Uterus (tissue), 4 donors: ENCODE results near the gene DRC3. TPM values are rescaled to one million over a fixed set of nuclear protein-coding genes. Genes with fewer than 3 reads are reported as not detected.

ENCODE experiments used
- DNase-seq, 2 donors: peaks; one replicate each; pipeline ENCODE4 v3.0.0-alpha.2; 2019 to 2020
- H3K27ac ChIP-seq, 2 donors: fragments of 200-600 bp; sonication (generic); 1 replicate in 1 of 2; 2 replicates in 1 of 2; pipeline ENCODE4 v1.5.1; 2016 to 2018
- H3K27me3 ChIP-seq, 2 donors: fragments of 200-600 bp; sonication (generic); one replicate each; pipeline ENCODE4 v1.5.1; 2018 to 2019; ENCODE audit warnings: control low read depth in 1 of 2
- H3K36me3 ChIP-seq, 2 donors: fragments of 200-600 bp; sonication (generic); one replicate each; pipeline ENCODE4 v1.5.1; 2019; ENCODE audit warnings: control low read depth in 1 of 2
- H3K4me1 ChIP-seq, 2 donors: fragments of 200-600 bp; sonication (generic); one replicate each; pipeline ENCODE4 v1.5.1; 2018 to 2019; ENCODE audit warnings: control low read depth in 1 of 2
- H3K4me3 ChIP-seq, 2 donors: fragments of 200-600 bp; sonication (generic); 1 replicate in 1 of 2; 2 replicates in 1 of 2; pipeline ENCODE4 v1.5.1; 2018 to 2019; ENCODE audit warnings: mild to moderate bottlenecking in 1 of 2
- H3K9me3 ChIP-seq, 2 donors: fragments of 200-600 bp; sonication (generic); one replicate each; pipeline ENCODE4 v1.5.1; 2019; ENCODE audit warnings: control low read depth in 1 of 2
- POLR2A ChIP-seq, 2 donors: fragments of 450-650 bp; IDR thresholded peaks; one replicate each; pipeline ENCODE4 v1.6.1; 2016; ENCODE audit warnings: antibody characterized with exemption in 2 of 2, mild to moderate bottlenecking in 1 of 2, moderate library complexity in 1 of 2
- intact Hi-C: fragments of 100-400 bp; cut with DNase I; formaldehyde crosslinking; loops from one replicate; pipeline ENCODE4 v1.15.1; 2023; ENCODE audit warnings: low total_unique reads
- total RNA-seq, 4 donors: library from RNA; depleted of rRNA in 3 of 4; stranded (reverse); fragments of >200 nt in 3 of 4; gene quantifications; one replicate each; pipeline versions ENCODE4 v1.1.0 to v1.2.4, GENCODE V29; 2014 to 2023
- TF ChIP-seq, protein P1 (sequence below), 4 experiments: fragments of 200-600 bp in 2 of 4; fragments of 450-650 bp in 2 of 4; sonication (generic) in 2 of 4; IDR thresholded peaks; one replicate each; pipeline ENCODE4 v1.5.1; 2016 to 2019; ENCODE audit warnings: antibody characterized with exemption in 4 of 4, mild to moderate bottlenecking in 2 of 4, moderate library complexity in 1 of 4
- donor health status: DM: yes; HTN: yes; CAD: no.

Gene DRC3
- total RNA-seq, 4 donors from 2014 or later: 7.7 to 18.5 (median 13.6) TPM

- Histone ChIP-seq H3K4me1 (no peaks in the 10 kb centered on the region), H3K4me3 (no peak overlapping the region), H3K27ac (no peak overlapping the region), H3K27me3 (no peaks in the 10 kb centered on the region), H3K9me3 (no peaks in the 10 kb centered on the region), H3K36me3 (no peaks in the 10 kb centered on the region)
- DNase-seq: no peak
- TF ChIP-seq, protein P1, sequence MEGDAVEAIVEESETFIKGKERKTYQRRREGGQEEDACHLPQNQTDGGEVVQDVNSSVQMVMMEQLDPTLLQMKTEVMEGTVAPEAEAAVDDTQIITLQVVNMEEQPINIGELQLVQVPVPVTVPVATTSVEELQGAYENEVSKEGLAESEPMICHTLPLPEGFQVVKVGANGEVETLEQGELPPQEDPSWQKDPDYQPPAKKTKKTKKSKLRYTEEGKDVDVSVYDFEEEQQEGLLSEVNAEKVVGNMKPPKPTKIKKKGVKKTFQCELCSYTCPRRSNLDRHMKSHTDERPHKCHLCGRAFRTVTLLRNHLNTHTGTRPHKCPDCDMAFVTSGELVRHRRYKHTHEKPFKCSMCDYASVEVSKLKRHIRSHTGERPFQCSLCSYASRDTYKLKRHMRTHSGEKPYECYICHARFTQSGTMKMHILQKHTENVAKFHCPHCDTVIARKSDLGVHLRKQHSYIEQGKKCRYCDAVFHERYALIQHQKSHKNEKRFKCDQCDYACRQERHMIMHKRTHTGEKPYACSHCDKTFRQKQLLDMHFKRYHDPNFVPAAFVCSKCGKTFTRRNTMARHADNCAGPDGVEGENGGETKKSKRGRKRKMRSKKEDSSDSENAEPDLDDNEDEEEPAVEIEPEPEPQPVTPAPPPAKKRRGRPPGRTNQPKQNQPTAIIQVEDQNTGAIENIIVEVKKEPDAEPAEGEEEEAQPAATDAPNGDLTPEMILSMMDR (IDR thresholded peaks at IDR 0.05): no peak
- TF ChIP-seq POLR2A (IDR thresholded peaks at IDR 0.05): no peak
- intact Hi-C loops: no loop called here
Observed at GRCh38 chr17:17982801-17983200, 10.1 kb downstream of the DRC3 start.

- DNase-seq: no peak
- no peaks in the 10 kb centered on the region for H3K36me3 ChIP-seq
- no peaks in the 10 kb centered on the region for H3K4me1 ChIP-seq
- TF ChIP-seq, protein P1 (IDR thresholded peaks at IDR 0.05): no peak
- TF ChIP-seq POLR2A (IDR thresholded peaks at IDR 0.05): no peak
- intact Hi-C loops: no loop called here
- no peaks in the 10 kb centered on the region for H3K27me3 ChIP-seq
- H3K4me3 ChIP-seq: no peak overlapping the region
- no peaks in the 10 kb centered on the region for H3K9me3 ChIP-seq
- H3K27ac ChIP-seq: no peak overlapping the region
Observed at GRCh38 chr17:17983376-17983775, 10.7 kb downstream of the DRC3 start.

DNA sequence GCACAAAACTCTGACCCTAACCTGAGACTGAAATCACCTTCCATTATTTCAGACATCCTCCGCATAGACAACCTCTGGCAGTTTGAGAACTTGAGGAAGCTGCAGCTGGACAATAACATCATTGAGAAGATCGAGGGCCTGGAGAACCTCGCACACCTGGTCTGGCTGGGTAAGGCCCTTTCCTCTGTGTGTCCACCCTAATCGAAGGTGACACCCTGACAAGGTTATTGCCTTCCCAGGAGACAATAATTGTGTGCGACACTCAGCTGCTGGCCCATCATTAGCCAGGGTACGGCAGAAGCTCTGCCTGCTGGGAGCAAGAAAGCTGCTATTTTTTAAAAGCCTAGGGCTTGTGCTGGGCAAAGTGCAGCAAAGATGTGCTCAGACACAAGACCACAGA lies 11.1 kb downstream of the DRC3 start:
- intact Hi-C loops: no loop called here
- no peaks in the 10 kb centered on the region for H3K4me1 ChIP-seq
- no peak for TF ChIP-seq POLR2A (IDR thresholded peaks at IDR 0.05)
- TF ChIP-seq, protein P1 (IDR thresholded peaks at IDR 0.05): no peak
- H3K27me3 ChIP-seq: no peaks in the 10 kb centered on the region
- H3K27ac ChIP-seq: no peak overlapping the region
- H3K36me3 ChIP-seq: no peaks in the 10 kb centered on the region
- no peaks in the 10 kb centered on the region for H3K9me3 ChIP-seq
- DNase-seq: no peak
- H3K4me3 ChIP-seq: no peak overlapping the region

- intact Hi-C loops: no loop called here
- DNase-seq: no peak
- TF ChIP-seq, protein P1 (IDR thresholded peaks at IDR 0.05): no peak
Observed at GRCh38 chr17:17985153-17985552, 12.5 kb downstream of the DRC3 start.

DNA sequence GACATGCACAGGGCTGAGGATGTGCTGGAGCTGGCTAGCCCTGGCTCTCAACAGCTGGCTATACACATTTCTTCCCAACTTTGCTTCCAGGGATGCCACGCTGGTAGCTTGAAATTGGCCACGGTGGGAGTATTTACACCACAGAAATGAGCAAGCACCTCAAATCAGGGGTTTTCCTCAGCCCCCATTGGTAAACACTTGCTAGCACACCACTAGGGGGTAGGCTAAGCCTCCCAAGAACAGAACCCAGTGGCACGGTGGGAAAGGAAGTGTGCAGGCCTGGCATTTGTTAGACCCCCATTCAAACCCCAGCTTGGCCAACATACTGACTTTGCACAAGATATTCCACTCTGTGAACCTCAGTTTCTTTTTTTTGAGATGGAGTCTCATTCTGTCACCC lies 12.9 kb downstream of the DRC3 start:
- H3K36me3 ChIP-seq: no peaks in the 10 kb centered on the region
- no peaks in the 10 kb centered on the region for H3K27me3 ChIP-seq
- no peak for TF ChIP-seq POLR2A (IDR thresholded peaks at IDR 0.05)
- TF ChIP-seq, protein P1 (IDR thresholded peaks at IDR 0.05): no peak
- H3K4me1 ChIP-seq: no peaks in the 10 kb centered on the region
- intact Hi-C loops: no loop called here
- no peak overlapping the region for H3K27ac ChIP-seq
- no peak overlapping the region for H3K4me3 ChIP-seq
- H3K9me3 ChIP-seq: no peaks in the 10 kb centered on the region
- no peak for DNase-seq

More at GRCh38 chr17:17985153-17985552, 12.5 kb downstream of the DRC3 start:
- H3K36me3 ChIP-seq: no peaks in the 10 kb centered on the region
- no peaks in the 10 kb centered on the region for H3K27me3 ChIP-seq
- H3K27ac ChIP-seq: no peak overlapping the region
- no peaks in the 10 kb centered on the region for H3K4me1 ChIP-seq
- no peaks in the 10 kb centered on the region for H3K9me3 ChIP-seq
- no peak overlapping the region for H3K4me3 ChIP-seq
